ENCODE measurements around the gene RAB25. TPM values are rescaled to one million over a fixed set of nuclear protein-coding genes. Genes with fewer than 3 reads are reported as not detected.
A peak's percentile ranks its signal among the peaks of the same experiment; 100 is the strongest.
"Not testable (repeated sequence)": the region's sequence is repeated elsewhere in the genome, so short reads cannot be mapped to it uniquely, and the experiment has no call there.

The RAB25 gene
- total RNA-seq, 1 donor from 2014 or later: not detected

GRCh38 chr1:156115514-156116374 is 54.8 kb downstream of the RAB25 start:
- DNase-seq (ENCODE audit: low spot score): peak; percentile 90

- DNase-seq (ENCODE audit: low spot score): not testable (repeated sequence)
These were observed 55.8 kb downstream of the RAB25 start for GRCh38 chr1:156116731-156117130.

GRCh38 chr1:156117414-156118176 is 56.6 kb downstream of the RAB25 start:
- no peak for DNase-seq (ENCODE audit: low spot score)

GRCh38 chr1:156118177-156118868 is 57.4 kb downstream of the RAB25 start:
- no peak for DNase-seq (ENCODE audit: low spot score)

GRCh38 chr1:156119503-156120209 is 58.7 kb downstream of the RAB25 start:
- DNase-seq (ENCODE audit: low spot score): no peak

Other genes with a start within 250 kb of the RAB25 start
- 53.0 TPM for gene GON4L, start 203.9 kb upstream of the RAB25 start, total RNA-seq
- 6.1 TPM for gene SYT11, start 201.6 kb upstream of the RAB25 start, total RNA-seq
- gene RIT1, start 149.8 kb upstream of the RAB25 start, total RNA-seq: 31.8 TPM
- gene KHDC4, start 126.7 kb upstream of the RAB25 start, total RNA-seq: 30.7 TPM
- gene RXFP4, start 119.5 kb upstream of the RAB25 start, total RNA-seq: not detected
- gene ARHGEF2, start 82.6 kb upstream of the RAB25 start, total RNA-seq: 150 TPM
- gene SSR2, start 40.2 kb upstream of the RAB25 start, total RNA-seq: 179 TPM
- 30.0 TPM for gene UBQLN4, start 7.4 kb upstream of the RAB25 start, total RNA-seq
- gene LAMTOR2, start 6.4 kb upstream of the RAB25 start, total RNA-seq: 65.5 TPM
- gene MEX3A, start 21.3 kb downstream of the RAB25 start, total RNA-seq: 0.58 TPM
- gene LMNA, start 53.6 kb downstream of the RAB25 start, total RNA-seq: 901 TPM
- gene SEMA4A, start 92.4 kb downstream of the RAB25 start, total RNA-seq: 31.9 TPM
- gene SLC25A44, start 132.9 kb downstream of the RAB25 start, total RNA-seq: 34.3 TPM
- gene PMF1, start 151.8 kb downstream of the RAB25 start, total RNA-seq: 46.4 TPM
- gene BGLAP, start 181.0 kb downstream of the RAB25 start, total RNA-seq: not detected
- gene PAQR6, start 186.9 kb downstream of the RAB25 start, total RNA-seq: 1.4 TPM
- gene SMG5, start 221.7 kb downstream of the RAB25 start, total RNA-seq: 67.2 TPM
- gene TMEM79, start 223.2 kb downstream of the RAB25 start, total RNA-seq: 1.8 TPM
- gene GLMP, start 234.5 kb downstream of the RAB25 start, total RNA-seq: 78.3 TPM
- gene VHLL, start 238.1 kb downstream of the RAB25 start, total RNA-seq: not detected

Data from mesenteric fat pad (tissue), 1 donor.